ENCODE results near the gene PIBF1.

GRCh38 chr13:73035660-73036059 is 253.7 kb downstream of the PIBF1 start:
- no peak for TF ChIP-seq EZH2 (IDR thresholded peaks at IDR 0.05; ENCODE audit: low read length, unreplicated experiment)
- no peak for TF ChIP-seq CTCF (conservative IDR thresholded peaks at IDR 0.05; ENCODE audit: low read depth, low read length)
- no peak for TF ChIP-seq EZH2phosphoT487 (IDR thresholded peaks at IDR 0.05; ENCODE audit: borderline replicate concordance, low read length)

Data from PC-3 (cell line).